ENCODE measurements around the gene UVRAG.

DNA sequence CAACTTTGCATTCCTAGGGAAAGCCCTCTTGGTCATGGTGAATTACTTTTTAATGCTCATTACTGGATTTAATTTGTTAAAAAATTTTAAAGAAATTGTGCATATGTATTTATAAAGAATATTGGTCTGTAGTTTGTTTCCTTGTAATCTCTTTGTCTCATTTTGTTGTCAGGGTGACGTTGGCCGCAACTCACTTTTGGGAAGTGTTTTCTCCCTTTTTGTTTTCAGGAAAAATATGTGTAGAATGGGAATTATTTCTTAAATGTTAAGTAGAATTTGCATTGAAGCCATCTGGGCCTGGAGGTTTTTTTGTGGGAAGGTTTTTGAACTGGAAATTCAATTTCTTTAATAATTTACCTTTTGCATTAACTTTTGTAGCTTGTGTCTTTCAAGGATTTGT lies 149.1 kb downstream of the UVRAG start:
- TF ChIP-seq, protein P1, sequence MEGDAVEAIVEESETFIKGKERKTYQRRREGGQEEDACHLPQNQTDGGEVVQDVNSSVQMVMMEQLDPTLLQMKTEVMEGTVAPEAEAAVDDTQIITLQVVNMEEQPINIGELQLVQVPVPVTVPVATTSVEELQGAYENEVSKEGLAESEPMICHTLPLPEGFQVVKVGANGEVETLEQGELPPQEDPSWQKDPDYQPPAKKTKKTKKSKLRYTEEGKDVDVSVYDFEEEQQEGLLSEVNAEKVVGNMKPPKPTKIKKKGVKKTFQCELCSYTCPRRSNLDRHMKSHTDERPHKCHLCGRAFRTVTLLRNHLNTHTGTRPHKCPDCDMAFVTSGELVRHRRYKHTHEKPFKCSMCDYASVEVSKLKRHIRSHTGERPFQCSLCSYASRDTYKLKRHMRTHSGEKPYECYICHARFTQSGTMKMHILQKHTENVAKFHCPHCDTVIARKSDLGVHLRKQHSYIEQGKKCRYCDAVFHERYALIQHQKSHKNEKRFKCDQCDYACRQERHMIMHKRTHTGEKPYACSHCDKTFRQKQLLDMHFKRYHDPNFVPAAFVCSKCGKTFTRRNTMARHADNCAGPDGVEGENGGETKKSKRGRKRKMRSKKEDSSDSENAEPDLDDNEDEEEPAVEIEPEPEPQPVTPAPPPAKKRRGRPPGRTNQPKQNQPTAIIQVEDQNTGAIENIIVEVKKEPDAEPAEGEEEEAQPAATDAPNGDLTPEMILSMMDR (IDR thresholded peaks at IDR 0.05), result no peak
- TF ChIP-seq, protein P2, sequence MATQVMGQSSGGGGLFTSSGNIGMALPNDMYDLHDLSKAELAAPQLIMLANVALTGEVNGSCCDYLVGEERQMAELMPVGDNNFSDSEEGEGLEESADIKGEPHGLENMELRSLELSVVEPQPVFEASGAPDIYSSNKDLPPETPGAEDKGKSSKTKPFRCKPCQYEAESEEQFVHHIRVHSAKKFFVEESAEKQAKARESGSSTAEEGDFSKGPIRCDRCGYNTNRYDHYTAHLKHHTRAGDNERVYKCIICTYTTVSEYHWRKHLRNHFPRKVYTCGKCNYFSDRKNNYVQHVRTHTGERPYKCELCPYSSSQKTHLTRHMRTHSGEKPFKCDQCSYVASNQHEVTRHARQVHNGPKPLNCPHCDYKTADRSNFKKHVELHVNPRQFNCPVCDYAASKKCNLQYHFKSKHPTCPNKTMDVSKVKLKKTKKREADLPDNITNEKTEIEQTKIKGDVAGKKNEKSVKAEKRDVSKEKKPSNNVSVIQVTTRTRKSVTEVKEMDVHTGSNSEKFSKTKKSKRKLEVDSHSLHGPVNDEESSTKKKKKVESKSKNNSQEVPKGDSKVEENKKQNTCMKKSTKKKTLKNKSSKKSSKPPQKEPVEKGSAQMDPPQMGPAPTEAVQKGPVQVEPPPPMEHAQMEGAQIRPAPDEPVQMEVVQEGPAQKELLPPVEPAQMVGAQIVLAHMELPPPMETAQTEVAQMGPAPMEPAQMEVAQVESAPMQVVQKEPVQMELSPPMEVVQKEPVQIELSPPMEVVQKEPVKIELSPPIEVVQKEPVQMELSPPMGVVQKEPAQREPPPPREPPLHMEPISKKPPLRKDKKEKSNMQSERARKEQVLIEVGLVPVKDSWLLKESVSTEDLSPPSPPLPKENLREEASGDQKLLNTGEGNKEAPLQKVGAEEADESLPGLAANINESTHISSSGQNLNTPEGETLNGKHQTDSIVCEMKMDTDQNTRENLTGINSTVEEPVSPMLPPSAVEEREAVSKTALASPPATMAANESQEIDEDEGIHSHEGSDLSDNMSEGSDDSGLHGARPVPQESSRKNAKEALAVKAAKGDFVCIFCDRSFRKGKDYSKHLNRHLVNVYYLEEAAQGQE (IDR thresholded peaks at IDR 0.05; ENCODE audit: insufficient read depth in 1 of 2, low read depth in 2 of 2, low read length in 1 of 2), result no peak
- TF ChIP-seq POLR2AphosphoS5 (IDR thresholded peaks at IDR 0.05; ENCODE audit: low read depth, low read length) (no peak), SIN3A (IDR thresholded peaks at IDR 0.05; ENCODE audit: borderline replicate concordance, insufficient read depth, low read depth, low read length) (no peak)

Data from Panc1 (cell line).